ENCODE data around the gene NECAB2.

DNA sequence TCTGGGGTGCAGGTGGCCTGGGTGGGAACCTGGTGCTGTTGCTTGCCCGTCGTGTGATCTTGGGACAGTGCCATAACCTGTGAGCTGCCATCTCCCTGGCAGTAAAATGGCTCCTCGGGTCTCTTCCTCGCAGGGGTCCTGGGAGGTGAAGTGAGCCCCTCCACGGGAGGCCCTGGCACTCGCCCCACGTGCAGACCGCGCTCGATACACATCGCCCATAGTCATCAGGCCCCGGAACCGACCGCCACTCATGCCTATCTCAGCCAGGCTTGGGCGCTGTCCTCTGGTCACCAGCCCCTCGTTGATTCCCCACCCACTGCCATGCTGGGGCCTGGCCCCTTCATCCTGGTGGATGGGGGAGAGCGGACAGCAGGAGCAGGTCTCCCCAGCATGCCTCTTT lies 36.5 kb upstream of the NECAB2 start:
- no peak for TF ChIP-seq CTCF (IDR thresholded peaks at IDR 0.05)
- TF ChIP-seq POLR2A (IDR thresholded peaks at IDR 0.05) = no peak

Data from stomach (tissue), 4 donors.